CD4-positive, alpha-beta T cell treated with Interleukin-2 at 100 ng/mL for 4 hours (primary cell): Measurements from ENCODE around the gene ARID4B.

Source experiments
- DNase-seq: peaks from one replicate; pipeline ENCODE4 v3.0.0-alpha.2; 2020; ENCODE audit warnings: low spot score

The ARID4B gene

DNA sequence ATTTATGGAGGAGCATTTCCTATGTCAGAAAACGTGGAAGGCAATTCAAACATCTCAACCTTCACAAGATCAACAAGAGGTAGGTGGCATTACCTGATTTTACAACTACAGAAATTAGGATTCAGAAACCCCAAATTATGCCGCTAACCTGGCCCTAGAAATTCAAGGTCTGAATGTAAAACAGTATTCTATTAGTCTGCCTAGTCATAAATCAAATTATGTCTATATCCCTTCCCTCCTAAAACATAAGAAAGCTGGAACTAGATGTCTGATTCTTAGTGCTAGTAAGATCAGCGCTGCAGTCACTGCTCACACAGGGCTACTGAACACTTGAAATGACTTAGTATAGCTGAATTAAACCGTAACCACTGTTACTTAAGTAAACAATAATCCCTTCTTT lies 200.8 kb downstream of the ARID4B start:
- no peak for DNase-seq

DNA sequence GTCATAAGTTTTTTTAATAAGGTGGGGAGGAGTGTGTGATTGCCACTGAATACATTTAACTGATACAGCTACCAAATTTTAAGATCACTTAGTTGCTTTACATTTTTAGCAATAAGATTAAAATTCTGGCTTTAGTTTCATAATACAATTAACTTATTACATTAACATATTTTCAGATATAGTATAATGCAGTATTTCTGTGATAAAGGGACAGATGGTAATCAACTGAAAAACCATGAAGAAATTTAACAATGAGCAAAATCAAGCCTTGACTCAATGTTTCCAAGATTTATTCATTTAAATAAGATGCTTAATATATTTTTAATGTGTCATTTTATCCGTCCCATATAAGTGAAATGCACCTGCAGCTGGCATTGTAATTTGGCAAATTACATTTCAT lies 203.3 kb downstream of the ARID4B start:
- DNase-seq: no peak

DNA sequence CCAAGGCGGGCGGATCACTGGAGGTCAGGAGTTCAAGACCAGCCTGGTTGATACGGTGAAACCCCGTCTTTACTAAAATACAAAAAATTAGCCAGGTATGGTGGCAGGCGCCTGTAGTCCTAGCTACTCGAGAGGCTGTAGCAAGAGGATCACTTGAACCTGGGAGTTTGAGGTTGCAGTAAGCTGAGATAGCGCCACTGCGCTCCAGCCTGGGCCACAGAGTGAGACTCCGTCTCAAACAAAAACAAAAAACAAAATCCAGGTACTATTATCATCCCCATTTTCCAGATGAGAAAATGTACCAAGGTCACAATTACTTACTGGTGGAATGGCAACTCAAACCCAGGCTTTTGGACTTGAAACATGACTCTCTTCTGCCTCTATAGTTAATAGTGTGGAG lies 203.9 kb downstream of the ARID4B start:
- no peak for DNase-seq

DNA sequence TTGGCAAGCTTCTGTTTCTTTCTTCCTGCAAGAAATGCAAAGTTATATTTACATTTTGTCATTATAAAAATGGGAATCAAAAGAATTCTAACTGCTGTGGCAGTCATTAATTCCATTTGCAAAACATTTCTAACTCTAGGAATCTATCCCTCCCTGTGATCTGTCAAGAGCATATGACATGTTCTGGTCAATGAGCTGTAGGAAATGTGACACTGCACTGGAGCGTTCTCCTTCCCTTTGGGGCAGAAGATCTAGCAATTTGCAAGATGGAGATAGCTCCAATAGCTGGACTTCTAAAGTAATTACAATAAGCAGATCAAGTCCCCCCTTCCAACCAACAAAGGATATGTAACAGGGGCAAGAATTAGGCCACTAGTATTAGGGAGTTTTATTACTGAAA lies 205.6 kb downstream of the ARID4B start:
- no peak for DNase-seq
